ENCODE measurements around the gene KRT73. TPM values are rescaled to one million over a fixed set of nuclear protein-coding genes. Genes with fewer than 3 reads are reported as not detected.

The KRT73 gene
- total RNA-seq, 4 donors from 2014 or later, result not detected

DNA sequence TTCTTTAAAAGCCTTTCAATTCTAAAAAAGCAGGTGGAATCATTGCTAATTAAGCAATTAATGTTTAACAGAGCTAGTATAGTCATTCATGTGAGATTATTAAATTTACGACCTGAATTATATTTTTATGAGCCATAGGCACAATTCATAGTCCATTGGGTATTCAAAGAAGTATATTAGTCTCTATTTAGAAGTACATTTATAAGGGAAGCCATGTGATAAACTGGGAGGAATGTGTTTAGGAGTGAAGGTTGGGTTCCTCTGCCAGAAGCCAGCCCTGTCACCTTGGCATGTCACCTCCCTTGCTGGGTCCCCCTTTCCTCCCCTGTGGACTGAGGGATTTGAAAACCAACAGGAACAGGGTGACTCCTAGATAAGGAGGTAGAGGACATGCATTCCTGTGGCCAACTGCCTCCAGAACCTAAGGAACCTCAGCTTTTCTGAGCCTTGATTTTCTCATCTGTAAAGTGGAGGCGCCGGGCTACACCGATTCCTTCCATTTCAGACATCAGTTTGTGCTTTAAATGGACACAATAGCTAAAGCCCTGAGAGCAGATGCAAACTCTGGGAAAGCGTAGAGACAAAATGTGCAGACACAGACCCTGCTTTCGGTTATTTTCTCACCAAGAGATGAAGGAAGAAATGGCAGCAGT, 39.0 kb upstream of the KRT73 start:
- no peaks in the 10 kb centered on the region for H3K36me3 ChIP-seq
- DNase-seq, result no peak
- H3K4me1 ChIP-seq, result no peaks in the 10 kb centered on the region
- H3K4me3 ChIP-seq, result no peak overlapping the region
- no peak for TF ChIP-seq EP300 (IDR thresholded peaks at IDR 0.05; ENCODE audit: low read depth)
- TF ChIP-seq CTCF (IDR thresholded peaks at IDR 0.05), result no peak
- no peak for TF ChIP-seq POLR2AphosphoS5 (IDR thresholded peaks at IDR 0.05)
- no peak for TF ChIP-seq POLR2A (IDR thresholded peaks at IDR 0.05)
- H3K27me3 ChIP-seq, result peaks cover 18% of the 10 kb centered on the region
- intact Hi-C loops (cut with DNase I; ENCODE audit: low total_unique reads), result no loop called here
- in situ Hi-C loops (cut with MboI; ENCODE audit: low pct_ligation_motif_present in 1 of 4, low pct_unique_long_range_greater_than_20kb in 1 of 4, low sequenced_read_pairs in 3 of 4), result no loop called here
- H3K27ac ChIP-seq, result no peak overlapping the region
- H3K9me3 ChIP-seq, result no peaks in the 10 kb centered on the region
- WGBS, 2 donors (ENCODE audit: low coverage in 1 of 2), result 77 to 84% methylated on average over 6 of the region's 6 CpGs

- Histone ChIP-seq H3K36me3 (no peaks in the 10 kb centered on the region), H3K9me3 (no peaks in the 10 kb centered on the region), H3K27me3 (peaks cover 18% of the 10 kb centered on the region), H3K4me1 (no peaks in the 10 kb centered on the region), H3K27ac (no peak overlapping the region), H3K4me3 (no peak overlapping the region)
- in situ Hi-C loops (cut with MboI; ENCODE audit: low pct_ligation_motif_present in 1 of 4, low pct_unique_long_range_greater_than_20kb in 1 of 4, low sequenced_read_pairs in 3 of 4), result no loop called here
- TF ChIP-seq POLR2A (IDR thresholded peaks at IDR 0.05) (no peak), EP300 (IDR thresholded peaks at IDR 0.05; ENCODE audit: low read depth) (no peak), POLR2AphosphoS5 (IDR thresholded peaks at IDR 0.05) (no peak)
- intact Hi-C loops (cut with DNase I; ENCODE audit: low total_unique reads), result no loop called here
- 81 to 100% methylated on average over 1 to 4 of the region's 4 CpGs for WGBS, 2 donors (ENCODE audit: low coverage in 1 of 2)
- DNase-seq, result no peak
Observed at GRCh38 chr12:52656616-52657015, 38.3 kb upstream of the KRT73 start.

- in situ Hi-C loops (cut with MboI; ENCODE audit: low pct_ligation_motif_present in 1 of 4, low pct_unique_long_range_greater_than_20kb in 1 of 4, low sequenced_read_pairs in 3 of 4) (no loop called here), intact Hi-C loops (cut with DNase I; ENCODE audit: low total_unique reads) (no loop called here)
- peaks cover 18% of the 10 kb centered on the region for H3K27me3 ChIP-seq
- TF ChIP-seq CTCF (IDR thresholded peaks at IDR 0.05) (no peak), EP300 (IDR thresholded peaks at IDR 0.05; ENCODE audit: low read depth) (no peak), POLR2AphosphoS5 (IDR thresholded peaks at IDR 0.05) (no peak), POLR2A (IDR thresholded peaks at IDR 0.05) (no peak)
- no peaks in the 10 kb centered on the region for H3K36me3 ChIP-seq
- 28 to 38% methylated on average over 2 to 8 of the region's 8 CpGs for WGBS, 2 donors (ENCODE audit: low coverage in 1 of 2)
- no peak overlapping the region for H3K4me3 ChIP-seq
- DNase-seq, result no peak
- H3K27ac ChIP-seq, result no peak overlapping the region
- H3K9me3 ChIP-seq, result no peaks in the 10 kb centered on the region
- peaks cover 0 to 5% (median under 1%) of the 10 kb centered on the region in 4 donors for H3K4me1 ChIP-seq
Observed at GRCh38 chr12:52655720-52656124, 37.4 kb upstream of the KRT73 start.

DNA sequence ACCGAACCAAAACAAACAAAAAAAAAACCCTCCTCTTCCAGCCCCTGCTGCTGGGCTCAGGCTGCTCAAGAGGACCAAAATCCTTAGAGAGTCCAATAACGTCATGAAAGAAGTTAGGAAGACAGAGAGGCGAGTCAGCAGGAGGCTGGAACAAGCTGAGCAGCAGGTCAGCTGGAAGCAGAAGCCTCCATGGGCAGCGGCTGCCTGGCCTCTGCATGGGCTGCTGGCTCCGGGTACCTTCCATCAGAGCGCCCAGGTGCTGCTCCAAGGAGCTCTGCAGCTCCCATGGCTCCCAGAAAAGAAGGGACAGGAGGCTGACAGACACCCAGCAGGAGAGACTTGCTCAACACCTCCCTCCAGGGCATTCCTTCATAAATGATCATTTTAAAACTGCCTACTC, 36.9 kb upstream of the KRT73 start:
- peaks cover 0 to 10% (median 3%) of the 10 kb centered on the region in 4 donors for H3K4me1 ChIP-seq
- WGBS, 2 donors (ENCODE audit: low coverage in 1 of 2), result 60% methylated on average over 1 to 6 of the region's 6 CpGs
- peaks cover 18% of the 10 kb centered on the region for H3K27me3 ChIP-seq
- no peak overlapping the region for H3K4me3 ChIP-seq
- intact Hi-C loops (cut with DNase I; ENCODE audit: low total_unique reads), result no loop called here
- no peak overlapping the region for H3K27ac ChIP-seq
- no peaks in the 10 kb centered on the region for H3K9me3 ChIP-seq
- no peak for DNase-seq
- H3K36me3 ChIP-seq, result no peaks in the 10 kb centered on the region
- in situ Hi-C loops (cut with MboI; ENCODE audit: low pct_ligation_motif_present in 1 of 4, low pct_unique_long_range_greater_than_20kb in 1 of 4, low sequenced_read_pairs in 3 of 4), result no loop called here
- TF ChIP-seq POLR2AphosphoS5 (IDR thresholded peaks at IDR 0.05) (no peak), CTCF (IDR thresholded peaks at IDR 0.05) (no peak), POLR2A (IDR thresholded peaks at IDR 0.05) (no peak), EP300 (IDR thresholded peaks at IDR 0.05; ENCODE audit: low read depth) (no peak)

Measured in transverse colon (tissue), 4 donors.